ENCODE data around the gene HOXC10.

Gene HOXC10

GRCh38 chr12:53984901-53985691, at the start of gene HOXC10:
TSS of gene HOXC10 (plus strand) at chr12:53985146. CDS start at chr12:53985260, 114 bp downstream.
- DNase-seq (ENCODE audit: low read depth, low spot score): peak; percentile 88

DNA sequence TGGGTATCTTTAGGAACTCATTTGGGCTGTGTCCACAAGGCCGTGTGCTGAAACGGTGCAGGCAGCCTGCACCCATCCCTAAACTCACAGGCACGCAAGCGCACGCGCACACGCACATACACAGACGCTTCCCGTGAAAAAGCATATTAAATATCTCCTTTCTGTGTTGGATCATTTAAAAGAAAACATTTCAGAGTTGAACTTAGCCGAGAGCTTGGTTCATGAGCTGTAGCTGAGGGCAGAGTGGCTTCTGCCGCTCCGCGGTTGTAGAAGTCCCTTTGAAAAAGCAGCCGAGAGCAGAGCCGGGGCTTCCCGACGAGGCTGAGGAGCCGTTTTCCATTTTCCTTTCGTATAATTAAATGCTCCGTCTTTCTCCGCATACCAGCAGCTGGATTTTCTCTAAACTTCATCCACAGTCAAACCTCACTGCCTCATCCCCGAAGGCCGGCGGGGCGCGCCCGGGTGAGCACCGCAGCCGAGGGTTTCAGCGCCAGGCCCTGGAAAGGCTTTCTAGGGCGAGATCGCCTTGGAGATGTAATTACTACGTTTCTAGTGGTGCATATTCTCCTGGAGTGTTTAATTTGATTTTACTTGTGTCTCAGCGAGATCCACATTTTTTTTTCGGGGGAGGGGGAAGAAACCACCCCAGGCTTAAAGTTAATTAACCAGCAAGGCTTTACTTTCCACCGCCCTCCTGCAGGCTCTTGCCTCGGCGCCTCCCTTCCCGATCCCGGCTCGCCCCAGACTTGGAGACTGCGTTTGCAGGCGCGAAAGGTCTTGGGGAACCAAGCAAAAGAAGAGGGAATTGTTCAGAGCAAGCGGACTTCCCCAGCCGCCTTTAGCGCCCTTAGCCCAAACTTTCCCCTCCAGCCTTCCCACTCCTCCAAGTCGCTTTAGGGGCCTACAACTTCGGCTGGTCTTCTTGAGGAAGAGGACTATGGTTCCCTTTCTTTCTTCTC, 49.3 kb upstream of the HOXC10 start:
- DNase-seq (ENCODE audit: low read depth, low spot score): no peak

GRCh38 chr12:53937099-53937498, 47.8 kb upstream of the HOXC10 start:
- DNase-seq (ENCODE audit: low read depth, low spot score): no peak

- no peak for DNase-seq (ENCODE audit: low read depth, low spot score)
Observed at GRCh38 chr12:53937596-53938325, 47.2 kb upstream of the HOXC10 start.

- peak; percentile 84 for DNase-seq (ENCODE audit: low read depth, low spot score)
Observed at GRCh38 chr12:53938326-53939140, 46.4 kb upstream of the HOXC10 start, which contains the start of gene HOXC13. TSS of gene HOXC13 (plus strand) at chr12:53938831. CDS start at chr12:53938907, 76 bp downstream.

- DNase-seq (ENCODE audit: low read depth, low spot score): peak; percentile 65
Observed at GRCh38 chr12:53939141-53940108, 45.5 kb upstream of the HOXC10 start.

- DNase-seq (ENCODE audit: low read depth, low spot score): no peak
Observed at GRCh38 chr12:53940443-53941014, 44.4 kb upstream of the HOXC10 start.

DNA sequence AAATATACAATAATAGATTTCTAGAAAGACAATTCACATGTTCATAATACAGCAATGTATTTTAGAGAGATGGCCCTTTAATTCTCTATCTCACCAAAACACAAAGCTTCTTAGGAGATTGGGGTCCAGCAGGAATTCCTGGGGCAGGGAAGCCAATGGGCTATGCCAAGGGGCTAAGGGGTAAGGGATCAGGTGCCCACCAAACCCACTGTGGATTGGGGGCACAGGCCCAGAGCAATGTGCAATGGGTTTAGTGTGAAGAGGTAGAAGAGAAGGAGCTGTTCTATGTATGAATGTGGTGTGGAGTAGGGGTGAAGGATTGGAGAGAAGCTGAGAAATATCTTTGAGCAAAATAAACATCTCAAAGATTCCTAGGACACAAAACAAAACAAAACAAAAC, 43.8 kb upstream of the HOXC10 start:
- DNase-seq (ENCODE audit: low read depth, low spot score): no peak

- no peak for DNase-seq (ENCODE audit: low read depth, low spot score)
Observed at GRCh38 chr12:53941750-53942149, 43.2 kb upstream of the HOXC10 start.

DNA sequence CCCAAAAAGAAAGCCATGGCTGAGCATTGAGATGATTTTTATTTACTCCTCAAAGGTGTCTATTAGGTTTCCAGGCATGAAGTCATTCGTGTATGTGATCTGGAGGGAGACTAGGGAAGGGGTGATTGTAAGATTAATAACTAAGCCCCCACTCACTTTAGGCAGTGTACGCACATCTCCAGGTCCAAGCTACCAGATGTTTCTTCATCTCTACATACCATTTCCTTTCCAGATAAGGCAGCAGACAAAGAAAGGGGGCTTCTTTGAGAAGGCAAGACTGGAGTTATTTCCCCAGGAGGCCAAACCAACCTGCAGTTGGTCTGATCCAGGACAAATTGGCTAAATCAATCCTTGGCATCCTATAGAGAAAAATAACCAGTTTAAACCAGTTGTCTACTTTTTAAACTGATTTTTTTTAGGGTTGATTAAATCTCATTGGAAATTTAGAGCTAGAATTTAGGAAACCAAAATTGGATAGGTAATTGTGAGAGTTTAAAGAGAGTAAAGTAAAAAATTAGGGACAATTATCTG, 42.4 kb upstream of the HOXC10 start:
- DNase-seq (ENCODE audit: low read depth, low spot score): no peak

DNA sequence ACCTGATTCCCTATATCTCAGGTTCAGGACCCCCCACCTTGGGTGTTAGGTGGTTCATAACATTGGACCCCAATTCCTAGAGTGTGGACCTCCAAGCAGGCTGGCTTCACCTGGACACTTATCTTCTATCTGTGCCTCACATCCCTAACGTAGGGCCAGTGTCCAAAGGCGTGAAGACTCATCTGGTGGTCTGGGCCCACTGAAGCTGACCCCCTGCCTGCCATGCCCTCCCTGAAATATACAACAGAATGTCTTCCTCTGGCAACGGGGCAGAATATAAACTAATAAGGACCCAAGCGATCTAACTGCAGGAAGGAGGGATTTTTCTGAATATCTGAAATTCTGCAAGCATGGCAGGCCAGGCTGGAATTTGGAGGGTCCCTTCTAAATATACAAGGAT, 40.7 kb upstream of the HOXC10 start:
- DNase-seq (ENCODE audit: low read depth, low spot score): no peak

DNA sequence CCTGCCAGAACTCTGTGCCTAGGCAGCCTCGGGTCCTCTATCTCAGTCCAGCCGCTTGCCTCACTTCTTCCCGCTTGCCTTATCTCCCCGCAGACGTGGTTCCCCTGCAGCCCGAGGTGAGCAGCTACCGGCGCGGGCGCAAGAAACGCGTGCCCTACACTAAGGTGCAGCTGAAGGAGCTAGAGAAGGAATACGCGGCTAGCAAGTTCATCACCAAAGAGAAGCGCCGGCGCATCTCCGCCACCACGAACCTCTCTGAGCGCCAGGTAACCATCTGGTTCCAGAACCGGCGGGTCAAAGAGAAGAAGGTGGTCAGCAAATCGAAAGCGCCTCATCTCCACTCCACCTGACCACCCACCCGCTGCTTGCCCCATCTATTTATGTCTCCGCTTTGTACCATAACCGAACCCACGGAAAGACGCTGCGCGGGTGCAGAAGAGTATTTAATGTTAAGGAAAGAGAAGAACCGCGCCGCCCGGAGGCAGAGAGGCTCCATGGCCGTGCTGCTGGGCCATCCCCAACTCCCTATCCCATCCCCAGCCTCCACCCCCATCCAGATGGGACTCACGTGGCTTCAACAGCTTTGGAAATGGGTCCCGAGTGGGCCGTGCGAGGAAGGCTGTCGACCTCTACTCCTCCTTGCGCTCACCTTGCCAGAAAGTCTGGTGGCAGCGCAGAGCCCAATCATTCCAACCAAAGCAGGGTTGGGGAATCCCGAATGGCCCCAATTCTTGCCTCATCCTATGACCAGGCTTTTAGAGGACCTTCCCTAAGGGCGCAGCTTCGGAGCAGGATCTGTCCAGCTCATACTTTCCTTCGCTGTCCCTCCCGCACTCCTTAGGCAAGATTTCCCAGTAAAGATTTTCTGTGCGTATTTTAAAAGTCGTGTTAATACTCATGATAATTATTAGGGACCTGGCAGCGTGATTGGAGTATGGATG, 39.8 kb upstream of the HOXC10 start:
- DNase-seq (ENCODE audit: low read depth, low spot score): no peak

- no peak for DNase-seq (ENCODE audit: low read depth, low spot score)
Observed at GRCh38 chr12:53947743-53948142, 37.2 kb upstream of the HOXC10 start.

DNA sequence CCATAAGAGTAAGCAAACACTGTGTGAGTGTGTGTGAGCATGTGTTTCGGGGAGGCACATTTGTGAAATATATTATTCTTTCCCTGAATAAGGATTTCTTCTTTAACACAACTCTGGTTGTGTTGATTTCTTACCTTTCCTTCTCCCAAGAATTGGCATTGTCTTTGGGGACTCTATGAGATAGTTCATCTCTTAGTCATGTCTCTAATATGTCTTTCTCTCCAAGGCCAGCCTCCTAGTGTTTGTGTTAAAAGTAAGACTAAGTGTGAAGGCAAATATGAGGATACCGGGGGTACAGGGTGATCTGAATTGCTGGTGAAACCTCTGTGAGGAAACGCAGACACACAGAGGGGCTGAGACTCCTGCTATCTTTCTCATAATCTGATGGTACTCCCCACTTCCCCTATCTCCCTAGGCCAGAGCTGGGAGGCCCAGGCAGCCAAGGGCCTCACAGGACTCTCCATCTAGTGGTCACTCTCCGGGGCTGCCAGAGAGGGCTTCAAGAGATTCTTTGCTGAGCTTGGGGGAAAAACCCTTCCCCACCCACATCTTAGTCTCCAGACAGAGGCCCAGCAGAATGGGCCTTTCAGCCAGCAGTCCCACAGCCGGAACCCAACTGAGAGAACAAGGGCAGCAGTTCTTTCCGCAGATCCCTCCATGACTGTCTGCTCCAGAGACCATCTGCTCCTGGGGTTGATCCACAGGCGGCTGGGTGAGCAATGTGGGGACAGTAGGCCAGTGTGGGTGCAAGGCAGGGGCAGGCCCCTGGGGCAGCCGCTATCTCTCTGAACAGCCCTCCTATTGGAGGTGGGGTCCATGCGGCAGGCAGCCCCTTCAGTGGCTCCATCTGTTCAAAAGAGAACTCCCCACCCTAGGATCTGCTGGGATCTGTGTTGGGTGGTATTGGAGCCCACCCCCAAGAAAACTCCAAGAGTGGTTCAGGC, 36.0 kb upstream of the HOXC10 start:
- no peak for DNase-seq (ENCODE audit: low read depth, low spot score)

GRCh38 chr12:53949631-53950436, 35.1 kb upstream of the HOXC10 start:
- no peak for DNase-seq (ENCODE audit: low read depth, low spot score)

GRCh38 chr12:53950437-53950773, 34.5 kb upstream of the HOXC10 start:
- DNase-seq (ENCODE audit: low read depth, low spot score): no peak
